ENCODE measurements around the gene PPP2R1B.

Gene PPP2R1B

GRCh38 chr11:111764621-111765020 is 1.6 kb downstream of the PPP2R1B start:
- no peak for DNase-seq (ENCODE audit: low read depth in 1 of 2, low spot score in 1 of 2)
- Histone ChIP-seq H3K4me3 (replicated peaks; ENCODE audit: insufficient read depth, low read length) (no peak overlapping the region), H3K27ac (replicated peaks) (no peak overlapping the region), H3K27me3 (ENCODE audit: insufficient read depth, poor library complexity, severe bottlenecking) (no peaks in the 10 kb centered on the region)
- TF ChIP-seq REST (IDR thresholded peaks at IDR 0.05; ENCODE audit: insufficient replicate concordance, low read depth) (no peak), CTCF (IDR thresholded peaks at IDR 0.05; ENCODE audit: insufficient read depth, low read length) (no peak), GABPA (IDR thresholded peaks at IDR 0.05; ENCODE audit: low read depth) (no peak), POLR2AphosphoS5 (IDR thresholded peaks at IDR 0.05; ENCODE audit: low read depth) (no peak), SPI1 (IDR thresholded peaks at IDR 0.05; ENCODE audit: borderline replicate concordance, low read depth) (no peak)

- Histone ChIP-seq H3K4me3 (replicated peaks; ENCODE audit: insufficient read depth, low read length) (no peak overlapping the region), H3K27ac (replicated peaks) (no peak overlapping the region), H3K27me3 (ENCODE audit: insufficient read depth, poor library complexity, severe bottlenecking) (no peaks in the 10 kb centered on the region)
- no peak for TF ChIP-seq POLR2AphosphoS5 (IDR thresholded peaks at IDR 0.05; ENCODE audit: low read depth)
- TF ChIP-seq GABPA (IDR thresholded peaks at IDR 0.05; ENCODE audit: low read depth) = no peak
- TF ChIP-seq CTCF (IDR thresholded peaks at IDR 0.05; ENCODE audit: insufficient read depth, low read length) = no peak
- no peak for TF ChIP-seq SPI1 (IDR thresholded peaks at IDR 0.05; ENCODE audit: borderline replicate concordance, low read depth)
- no peak for TF ChIP-seq REST (IDR thresholded peaks at IDR 0.05; ENCODE audit: insufficient replicate concordance, low read depth)
- DNase-seq (ENCODE audit: low read depth in 1 of 2, low spot score in 1 of 2) = no peak
Measured at GRCh38 chr11:111762981-111763643, 3.1 kb downstream of the PPP2R1B start.

GRCh38 chr11:111762526-111762925 is 3.7 kb downstream of the PPP2R1B start:
- no peak overlapping the region for H3K27ac ChIP-seq (replicated peaks)
- no peak for DNase-seq (ENCODE audit: low read depth in 1 of 2, low spot score in 1 of 2)
- H3K4me3 ChIP-seq (replicated peaks; ENCODE audit: insufficient read depth, low read length) = no peak overlapping the region
- no peaks in the 10 kb centered on the region for H3K27me3 ChIP-seq (ENCODE audit: insufficient read depth, poor library complexity, severe bottlenecking)
- TF ChIP-seq POLR2AphosphoS5 (IDR thresholded peaks at IDR 0.05; ENCODE audit: low read depth) = no peak
- no peak for TF ChIP-seq REST (IDR thresholded peaks at IDR 0.05; ENCODE audit: insufficient replicate concordance, low read depth)
- no peak for TF ChIP-seq SPI1 (IDR thresholded peaks at IDR 0.05; ENCODE audit: borderline replicate concordance, low read depth)
- TF ChIP-seq GABPA (IDR thresholded peaks at IDR 0.05; ENCODE audit: low read depth) = no peak
- no peak for TF ChIP-seq CTCF (IDR thresholded peaks at IDR 0.05; ENCODE audit: insufficient read depth, low read length)

All from HL-60 (cell line).